Neuronal stem cell (in vitro differentiated cells): Measurements from ENCODE around the gene PHTF2.

Experiments
- DNase-seq: peaks from one replicate; pipeline ENCODE4 v3.0.0-alpha.2; 2013; ENCODE audit warnings: low spot score
- H2AFZ ChIP-seq: one replicate; pipeline ENCODE4 v1.6.1; 2013; ENCODE audit warnings: mild to moderate bottlenecking, low read length, inconsistent platforms
- H2AK5ac ChIP-seq: 2 replicates; pipeline ENCODE4 v1.6.1; 2013; ENCODE audit warnings: low read depth, mild to moderate bottlenecking, inconsistent platforms, low read length, moderate library complexity, mixed read lengths
- H2BK120ac ChIP-seq: 2 replicates; pipeline ENCODE4 v1.6.1; 2013; ENCODE audit warnings: low read depth, mild to moderate bottlenecking, inconsistent platforms, low read length, moderate library complexity, mixed read lengths
- H2BK12ac ChIP-seq: one replicate; pipeline ENCODE4 v1.6.1; 2013; ENCODE audit warnings: low read length, inconsistent platforms
- H2BK15ac ChIP-seq: 2 replicates; pipeline ENCODE4 v1.6.1; 2013; ENCODE audit warnings: mild to moderate bottlenecking, low read length, inconsistent platforms, mixed read lengths
- H2BK5ac ChIP-seq: one replicate; pipeline ENCODE4 v1.6.1; 2013; ENCODE audit warnings: inconsistent platforms, mild to moderate bottlenecking, low read length, moderate library complexity
- H3K14ac ChIP-seq: one replicate; pipeline ENCODE4 v1.6.1; 2013; ENCODE audit warnings: low read length, inconsistent platforms
- H3K18ac ChIP-seq: 2 replicates; pipeline ENCODE4 v1.6.1; 2013; ENCODE audit warnings: low read length, inconsistent platforms
- H3K23ac ChIP-seq: 2 replicates; pipeline ENCODE4 v1.6.1; 2013; ENCODE audit warnings: low read depth, mild to moderate bottlenecking, mixed read lengths, low read length, inconsistent platforms; ENCODE audit not compliant: poor library complexity
- H3K27ac ChIP-seq: replicated peaks from 3 replicates; pipeline ENCODE4 v1.5.1; 2013; ENCODE audit warnings: low read length, inconsistent platforms
- H3K27me3 ChIP-seq, 3 experiments: 2 replicates each; pipeline ENCODE4 v1.6.1; 2013; ENCODE audit warnings: low read length in 3 of 3, mild to moderate bottlenecking in 2 of 3, inconsistent platforms in 1 of 3, low read depth in 1 of 3, mixed read lengths in 1 of 3, moderate library complexity in 1 of 3; ENCODE audit not compliant: control insufficient read depth in 3 of 3, insufficient read depth in 3 of 3
- H3K36me3 ChIP-seq, 2 donors: replicated peaks in 1 of 2; 2 replicates each; pipeline ENCODE4 v1.6.1; 2013; ENCODE audit warnings: low read length in 2 of 2; ENCODE audit not compliant: control insufficient read depth in 2 of 2, insufficient read depth in 2 of 2
- H3K4ac ChIP-seq: 2 replicates; pipeline ENCODE4 v1.6.1; 2013; ENCODE audit warnings: inconsistent platforms, mild to moderate bottlenecking, low read length, moderate library complexity
- H3K4me1 ChIP-seq, 2 donors: 1 replicate in 1 of 2; 2 replicates in 1 of 2; pipeline ENCODE4 v1.6.1; 2013; ENCODE audit warnings: low read length in 2 of 2, low read depth in 1 of 2; ENCODE audit not compliant: control insufficient read depth in 2 of 2, insufficient read depth in 1 of 2
- H3K4me2 ChIP-seq: one replicate; pipeline ENCODE4 v1.6.1; 2013; ENCODE audit warnings: mild to moderate bottlenecking, low read length, inconsistent platforms; ENCODE audit not compliant: insufficient read depth, poor library complexity, severe bottlenecking
- H3K4me3 ChIP-seq, 2 donors: 2 replicates each; pipeline ENCODE4 v1.5.1; 2013; ENCODE audit warnings: low read length in 2 of 2, mild to moderate bottlenecking in 2 of 2, inconsistent platforms in 1 of 2, moderate library complexity in 1 of 2
- H3K79me1 ChIP-seq: one replicate; pipeline ENCODE4 v1.6.1; 2013; ENCODE audit warnings: low read depth, mild to moderate bottlenecking, inconsistent platforms, low read length, moderate library complexity
- H3K9ac ChIP-seq: one replicate; pipeline ENCODE4 v1.6.1; 2013; ENCODE audit warnings: mild to moderate bottlenecking, low read depth, low read length, inconsistent platforms; ENCODE audit not compliant: poor library complexity
- H3K9me3 ChIP-seq, 2 donors: replicated peaks in 1 of 2; 2 replicates each; pipeline versions ENCODE3 to v1.6.1; 2013; ENCODE audit warnings: low read length in 2 of 2, mild to moderate bottlenecking in 2 of 2, inconsistent platforms in 1 of 2, low read depth in 1 of 2, mixed read lengths in 1 of 2, moderate library complexity in 1 of 2; ENCODE audit not compliant: control insufficient read depth in 2 of 2, insufficient read depth in 1 of 2
- H4K8ac ChIP-seq: one replicate; pipeline ENCODE4 v1.6.1; 2013; ENCODE audit warnings: low read depth, mild to moderate bottlenecking, inconsistent platforms, low read length, moderate library complexity
- H4K91ac ChIP-seq: one replicate; pipeline ENCODE4 v1.6.1; 2013; ENCODE audit warnings: low read length, low read depth, mild to moderate bottlenecking, inconsistent platforms; ENCODE audit not compliant: poor library complexity
- WGBS, 2 donors: extraction: QIAGEN DNeasy Blood & Tissue Kit; methylation state at CpG; one replicate each; pipeline ENCODE4 v1.1.7; 2013; ENCODE audit warnings: missing lambda C conversion rate in 2 of 2, mixed read lengths in 1 of 2; ENCODE audit not compliant: insufficient read length in 2 of 2, insufficient replicate concordance in 1 of 2; ENCODE audit errors: extremely low coverage in 2 of 2; 5-methylcytosine and 5-hydroxymethylcytosine counted together

The PHTF2 gene

GRCh38 chr7:77822269-77822668, 23.7 kb downstream of the PHTF2 start:
- Histone ChIP-seq H3K79me1 (peaks cover 8% of the 10 kb centered on the region), H2AK5ac (no peak overlapping the region), H3K18ac (no peak overlapping the region), H3K4ac (no peak overlapping the region), H3K4me2 (no peak overlapping the region), H2AFZ (no peak overlapping the region), H4K91ac (no peak overlapping the region), H3K9me3 (peaks cover 16 to 38% of the 10 kb centered on the region in 2 donors), H2BK15ac (no peak overlapping the region), H3K36me3 (peaks cover 2 to 3% of the 10 kb centered on the region in 2 donors), H3K4me3 (no peak overlapping the region), H3K27me3 (no peaks in the 10 kb centered on the region), H4K8ac (no peak overlapping the region), H3K4me1 (no peaks in the 10 kb centered on the region), H3K9ac (no peak overlapping the region), H2BK5ac (no peak overlapping the region), H2BK120ac (no peak overlapping the region), H3K23ac (peak overlapping the region; percentile 58), H2BK12ac (no peak overlapping the region), H3K27ac (no peak overlapping the region), H3K14ac (no peak overlapping the region)
- DNase-seq, result no peak
- WGBS, 2 donors, result no CpG with 5 or more reads among the region's 1 CpG

- H3K27me3 ChIP-seq, result no peaks in the 10 kb centered on the region
- H4K91ac ChIP-seq, result no peak overlapping the region
- H2AFZ ChIP-seq, result no peak overlapping the region
- H3K4me1 ChIP-seq, result no peaks in the 10 kb centered on the region
- no peak overlapping the region for H3K27ac ChIP-seq
- H3K9ac ChIP-seq, result no peak overlapping the region
- no peak overlapping the region for H2BK120ac ChIP-seq
- WGBS, 2 donors, result 100% methylated on average over 1 of the region's 2 CpGs; no CpG with 5 or more reads in 1 of the 2 donors
- H4K8ac ChIP-seq, result no peak overlapping the region
- no peak overlapping the region for H3K4ac ChIP-seq
- H3K36me3 ChIP-seq, result peaks cover 0 to 2% of the 10 kb centered on the region in 2 donors
- no peak overlapping the region for H2BK5ac ChIP-seq
- no peak overlapping the region for H3K4me2 ChIP-seq
- H2BK12ac ChIP-seq, result no peak overlapping the region
- H3K9me3 ChIP-seq, result peaks cover 16 to 28% of the 10 kb centered on the region in 2 donors
- H3K23ac ChIP-seq, result no peak overlapping the region
- no peak overlapping the region for H3K14ac ChIP-seq
- H3K18ac ChIP-seq, result no peak overlapping the region
- H2AK5ac ChIP-seq, result no peak overlapping the region
- H3K79me1 ChIP-seq, result peaks cover 8% of the 10 kb centered on the region
- DNase-seq, result no peak
- no peak overlapping the region for H2BK15ac ChIP-seq
- H3K4me3 ChIP-seq, result no peak overlapping the region
Observed at GRCh38 chr7:77823787-77824186, 25.2 kb downstream of the PHTF2 start.

- Histone ChIP-seq H3K9ac (no peak overlapping the region), H2BK15ac (no peak overlapping the region), H3K4me1 (no peaks in the 10 kb centered on the region), H3K36me3 (peaks cover 0 to 2% of the 10 kb centered on the region in 2 donors), H4K91ac (no peak overlapping the region), H4K8ac (no peak overlapping the region), H3K4me3 (no peak overlapping the region), H2AK5ac (no peak overlapping the region), H3K27me3 (no peaks in the 10 kb centered on the region), H3K79me1 (peaks cover 8% of the 10 kb centered on the region), H3K23ac (no peak overlapping the region), H3K27ac (no peak overlapping the region), H2BK5ac (no peak overlapping the region), H3K18ac (no peak overlapping the region), H3K4ac (no peak overlapping the region), H3K4me2 (no peak overlapping the region), H2BK120ac (no peak overlapping the region), H3K9me3 (peaks cover 16 to 28% of the 10 kb centered on the region in 2 donors), H3K14ac (no peak overlapping the region), H2AFZ (no peak overlapping the region), H2BK12ac (no peak overlapping the region)
- no CpG with 5 or more reads among the region's 5 CpGs for WGBS, 2 donors
- no peak for DNase-seq
Observed at GRCh38 chr7:77824636-77825035, 26.1 kb downstream of the PHTF2 start.

GRCh38 chr7:77825131-77825530, 26.6 kb downstream of the PHTF2 start:
- no peak for DNase-seq
- no peak overlapping the region for H3K18ac ChIP-seq
- H3K14ac ChIP-seq, result no peak overlapping the region
- H3K36me3 ChIP-seq, result peaks cover 0 to 2% of the 10 kb centered on the region in 2 donors
- no peak overlapping the region for H3K27ac ChIP-seq
- H3K4me1 ChIP-seq, result no peaks in the 10 kb centered on the region
- H4K91ac ChIP-seq, result no peak overlapping the region
- no peak overlapping the region for H3K4ac ChIP-seq
- H3K9ac ChIP-seq, result no peak overlapping the region
- no peak overlapping the region for H2BK12ac ChIP-seq
- no CpG with 5 or more reads among the region's 3 CpGs for WGBS, 2 donors
- H2BK120ac ChIP-seq, result no peak overlapping the region
- peaks cover 8% of the 10 kb centered on the region for H3K79me1 ChIP-seq
- no peaks in the 10 kb centered on the region for H3K27me3 ChIP-seq
- H3K4me3 ChIP-seq, result no peak overlapping the region
- no peak overlapping the region for H2AK5ac ChIP-seq
- no peak overlapping the region for H3K4me2 ChIP-seq
- no peak overlapping the region for H3K23ac ChIP-seq
- no peak overlapping the region for H2BK5ac ChIP-seq
- H4K8ac ChIP-seq, result no peak overlapping the region
- H2BK15ac ChIP-seq, result no peak overlapping the region
- H3K9me3 ChIP-seq, result peaks cover 16 to 24% of the 10 kb centered on the region in 2 donors
- H2AFZ ChIP-seq, result no peak overlapping the region
